Liver (tissue), 9 donors: ENCODE data around the gene KRTAP10-8. TPM values are rescaled to one million over a fixed set of nuclear protein-coding genes. Genes with fewer than 3 reads are reported as not detected.

Source experiments
- DNase-seq: peaks from one replicate; pipeline ENCODE4 v3.0.0-alpha.2; 2017; ENCODE audit warnings: low spot score
- H3K27ac ChIP-seq, 2 donors: one replicate each; pipeline ENCODE4 v1.7.0; 2013; ENCODE audit warnings: inconsistent platforms in 2 of 2, low read length in 2 of 2, control low read depth in 1 of 2, low read depth in 1 of 2, mild to moderate bottlenecking in 1 of 2
- H3K27me3 ChIP-seq, 4 donors: one replicate each; pipeline versions ENCODE4 v1.6.1 to v1.7.0; 2013; ENCODE audit warnings: low read length in 3 of 4, inconsistent platforms in 1 of 4, mild to moderate bottlenecking in 1 of 4, moderate library complexity in 1 of 4; ENCODE audit not compliant: control insufficient read depth in 4 of 4, insufficient read depth in 4 of 4
- H3K36me3 ChIP-seq, 4 donors: one replicate each; pipeline versions ENCODE4 v1.6.1 to v1.7.0; 2013; ENCODE audit warnings: low read length in 3 of 4, mild to moderate bottlenecking in 3 of 4, low read depth in 1 of 4, moderate library complexity in 1 of 4; ENCODE audit not compliant: control insufficient read depth in 4 of 4, insufficient read depth in 3 of 4
- H3K4me1 ChIP-seq, 4 donors: one replicate each; pipeline versions ENCODE4 v1.6.1 to v1.7.0; 2013; ENCODE audit warnings: low read length in 3 of 4, mild to moderate bottlenecking in 3 of 4, moderate library complexity in 1 of 4; ENCODE audit not compliant: control insufficient read depth in 4 of 4, insufficient read depth in 4 of 4
- H3K4me3 ChIP-seq, 3 donors: one replicate each; pipeline versions ENCODE4 v1.6.1 to v1.7.0; 2013; ENCODE audit warnings: low read length in 3 of 3, control low read depth in 1 of 3, low read depth in 1 of 3, mild to moderate bottlenecking in 1 of 3
- H3K9ac ChIP-seq, 2 donors: one replicate each; pipeline ENCODE4 v1.7.0; 2013; ENCODE audit warnings: low read length in 2 of 2, mild to moderate bottlenecking in 2 of 2, moderate library complexity in 2 of 2, control low read depth in 1 of 2, low read depth in 1 of 2
- H3K9me3 ChIP-seq, 4 donors: one replicate each; pipeline versions ENCODE4 v1.6.1 to v1.7.0; 2013; ENCODE audit warnings: low read length in 3 of 4; ENCODE audit not compliant: control insufficient read depth in 4 of 4
- ATF3 ChIP-seq: IDR thresholded peaks from 2 replicates; pipeline ENCODE4 v1.6.1; 2016; ENCODE audit warnings: antibody characterized with exemption
- CTCF ChIP-seq: fragments of 150-350 bp; IDR thresholded peaks from 2 replicates; pipeline ENCODE4 v1.5.1; 2017; ENCODE audit warnings: improper control_type of control experiment, low read depth, low read length; ENCODE audit not compliant: missing input control
- EGR1 ChIP-seq, 2 donors: IDR thresholded peaks; 2 replicates each; pipeline ENCODE4 v1.6.1; 2016 to 2018; ENCODE audit warnings: antibody characterized with exemption in 2 of 2, low read depth in 2 of 2
- FOXA1 ChIP-seq: IDR thresholded peaks from 2 replicates; pipeline ENCODE4 v1.6.1; 2016; ENCODE audit warnings: antibody characterized with exemption
- FOXA2 ChIP-seq: IDR thresholded peaks from 2 replicates; pipeline ENCODE4 v1.6.1; 2016; ENCODE audit warnings: antibody characterized with exemption
- GABPA ChIP-seq, 2 donors: IDR thresholded peaks in 1 of 2; conservative IDR thresholded peaks in 1 of 2; 2 replicates each; pipeline ENCODE4 v1.6.1; 2016; ENCODE audit warnings: antibody characterized with exemption in 2 of 2, mild to moderate bottlenecking in 1 of 2, moderate library complexity in 1 of 2
- HNF4A ChIP-seq, 2 donors: conservative IDR thresholded peaks; 2 replicates each; pipeline ENCODE4 v1.6.1; 2016; ENCODE audit warnings: antibody characterized with exemption in 2 of 2, mild to moderate bottlenecking in 2 of 2
- HNF4G ChIP-seq: IDR thresholded peaks from 2 replicates; pipeline ENCODE4 v1.6.1; 2016; ENCODE audit warnings: antibody characterized with exemption
- JUND ChIP-seq, 2 donors: IDR thresholded peaks; 2 replicates each; pipeline ENCODE4 v1.6.1; 2016; ENCODE audit warnings: antibody characterized with exemption in 2 of 2
- MAX ChIP-seq: IDR thresholded peaks from 2 replicates; pipeline ENCODE4 v1.6.1; 2016; ENCODE audit warnings: antibody characterized with exemption
- NR2F2 ChIP-seq: IDR thresholded peaks from 2 replicates; pipeline ENCODE4 v1.6.1; 2016; ENCODE audit warnings: antibody characterized with exemption
- RAD21 ChIP-seq, 2 donors: IDR thresholded peaks; 2 replicates each; pipeline ENCODE4 v1.6.1; 2016; ENCODE audit warnings: antibody characterized with exemption in 2 of 2, mild to moderate bottlenecking in 2 of 2
- REST ChIP-seq: IDR thresholded peaks from 2 replicates; pipeline ENCODE4 v1.6.1; 2016; ENCODE audit warnings: antibody characterized with exemption, mild to moderate bottlenecking
- RXRA ChIP-seq, 2 donors: IDR thresholded peaks; 2 replicates each; pipeline ENCODE4 v1.6.1; 2017 to 2018; ENCODE audit warnings: antibody characterized with exemption in 2 of 2, mild to moderate bottlenecking in 1 of 2
- SP1 ChIP-seq: IDR thresholded peaks from 2 replicates; pipeline ENCODE4 v1.6.1; 2018; ENCODE audit warnings: antibody characterized with exemption, mild to moderate bottlenecking
- TAF1 ChIP-seq: conservative IDR thresholded peaks from 2 replicates; pipeline ENCODE4 v1.6.1; 2016; ENCODE audit warnings: antibody characterized with exemption, mild to moderate bottlenecking
- YY1 ChIP-seq: IDR thresholded peaks from 2 replicates; pipeline ENCODE4 v1.6.1; 2016; ENCODE audit warnings: antibody characterized with exemption, mild to moderate bottlenecking
- ZBTB33 ChIP-seq: IDR thresholded peaks from 2 replicates; pipeline ENCODE4 v1.6.1; 2016; ENCODE audit warnings: antibody characterized with exemption
- WGBS: extraction: QIAGEN DNeasy Blood & Tissue Kit; methylation state at CpG from one replicate; pipeline ENCODE4 v1.1.7; 2013; 5-methylcytosine and 5-hydroxymethylcytosine counted together
- polyA plus RNA-seq, 2 donors: library from polyadenylated mRNA; stranded (reverse) in 1 of 2; unstranded in 1 of 2; fragments of 200-250 nt in 1 of 2; fragments of >200 nt in 1 of 2; fragmentation: Nextera tagmentation in 1 of 2; extraction: Ambion mirVana in 1 of 2; gene quantifications; one replicate each; pipeline versions ENCODE4 v1.2.1 to v1.2.3, GENCODE V29; 2013 to 2015
- total RNA-seq, 2 donors: library from RNA; depleted of rRNA; stranded (reverse); fragments of >200 nt; gene quantifications; one replicate each; pipeline ENCODE4 v1.2.3, GENCODE V29; 2014
- donor health status: healthy.
- donor health status: healthy.
- donor health status: healthy.
- donor health status: healthy.
- donor health status: healthy.

The KRTAP10-8 gene
- total and polyA plus RNA-seq, 4 donors = not detected

- no peak overlapping the region for H3K27ac ChIP-seq
- no peaks in the 10 kb centered on the region for H3K36me3 ChIP-seq
- no peak for TF ChIP-seq MAX
- TF ChIP-seq ZBTB33 = no peak
- no peak for TF ChIP-seq FOXA1
- TF ChIP-seq RXRA (IDR thresholded peaks at IDR 0.05) = no peak
- no peak for TF ChIP-seq FOXA2
- TF ChIP-seq HNF4A (conservative IDR thresholded peaks at IDR 0.05) = no peak
- no peak for TF ChIP-seq RAD21 (IDR thresholded peaks at IDR 0.05)
- TF ChIP-seq REST = no peak
- no peak for TF ChIP-seq CTCF
- no peak for TF ChIP-seq EGR1 (IDR thresholded peaks at IDR 0.05; ENCODE audit: low read depth in 2 of 2)
- TF ChIP-seq JUND (IDR thresholded peaks at IDR 0.05) = no peak
- no peak for TF ChIP-seq SP1
- no peak for TF ChIP-seq TAF1
- no peak for TF ChIP-seq NR2F2
- TF ChIP-seq ATF3 = no peak
- TF ChIP-seq HNF4G = no peak
- TF ChIP-seq YY1 = no peak
- no peak for TF ChIP-seq GABPA (IDR thresholded peaks at IDR 0.05 in 1 of 2, conservative IDR thresholded peaks at IDR 0.05 in 1 of 2)
- H3K27me3 ChIP-seq = no peaks in the 10 kb centered on the region
- peaks cover 0 to 9% (median 2%) of the 10 kb centered on the region in 4 donors for H3K9me3 ChIP-seq
- no peaks in the 10 kb centered on the region for H3K4me1 ChIP-seq
- 79% methylated on average over 33 of the region's 33 CpGs for WGBS
- H3K9ac ChIP-seq = no peak overlapping the region
- no peak overlapping the region for H3K4me3 ChIP-seq
- DNase-seq = no peak
Measured at GRCh38 chr21:44648557-44649311, 36.9 kb downstream of the KRTAP10-8 start.
